ENCODE data around the gene VCL. TPM values are rescaled to one million over a fixed set of nuclear protein-coding genes. Genes with fewer than 3 reads are reported as not detected.

Gene VCL
- 100 to 1,000 TPM; 312 to 499 TPM for total RNA-seq
- 100 to 1,000 TPM in 1 of 2 donors, 10 to 100 TPM in 1; 31.6 to 147 TPM for polyA plus RNA-seq
- long read RNA-seq, donor 1, full-length matches to known transcripts: 14 of 1,320 reads
- long read RNA-seq, donor 1, partial matches to known transcripts: 152 of 1,320 reads
- long read RNA-seq, donor 1, other reads (novel, unspliced or antisense): 1,154 of 1,320 reads
- long read RNA-seq, donor 2, full-length matches to known transcripts: 39 of 225 reads
- long read RNA-seq, donor 2, partial matches to known transcripts: 46 of 225 reads
- long read RNA-seq, donor 2, other reads (novel, unspliced or antisense): 140 of 225 reads

GRCh38 chr10:73997787-73998622, at the start of gene VCL:
TSS of gene VCL (plus strand) at chr10:73998116. CDS start at chr10:73998208, 92 bp downstream.
- no peaks in the 10 kb centered on the region for H3K9me3 ChIP-seq (ENCODE audit: control insufficient read depth, low read length)
- peak within 1 kb of the TSS; percentile 85 to 86 for H3K27ac ChIP-seq (ENCODE audit: low read depth in 1 of 2, low read length in 2 of 2)
- intact Hi-C loops (cut with DNase I): loop anchor here in 1 of 2 donors (2.0 kb wide), 1 partner anchor 83 kb away; no protein-coding TSS in a partner anchor
- DNase-seq: peak; percentile 98 to 99
- no peaks in the 10 kb centered on the region for H3K27me3 ChIP-seq (ENCODE audit: control insufficient read depth in 1 of 2, insufficient read depth in 2 of 2, low read length in 1 of 2)
- H3K36me3 ChIP-seq (ENCODE audit: control insufficient read depth in 1 of 2, insufficient read depth in 2 of 2, low read length in 1 of 2): no peaks in the 10 kb centered on the region
- H3K4me1 ChIP-seq (ENCODE audit: control insufficient read depth in 1 of 2, insufficient read depth in 2 of 2, low read length in 2 of 2): no peaks in the 10 kb centered on the region
- peak within 1 kb of the TSS; percentile 86 to 95 for H3K4me3 ChIP-seq (ENCODE audit: low read length in 2 of 2)
- ATAC-seq (ENCODE audit: low FRiP score): peak; percentile 98
- 0% methylated on average over 75 to 92 of the region's 92 CpGs for WGBS, 2 donors

GRCh38 chr10:73948947-73949633, 48.8 kb upstream of the VCL start:
- WGBS, 2 donors: 89 to 95% methylated on average over 10 of the region's 10 CpGs
- Histone ChIP-seq H3K4me1 (ENCODE audit: control insufficient read depth in 1 of 2, insufficient read depth in 2 of 2, low read length in 2 of 2) (no peaks in the 10 kb centered on the region), H3K27ac (ENCODE audit: low read depth in 1 of 2, low read length in 2 of 2) (no peak overlapping the region), H3K9me3 (ENCODE audit: control insufficient read depth, low read length) (no peaks in the 10 kb centered on the region), H3K36me3 (ENCODE audit: control insufficient read depth in 1 of 2, insufficient read depth in 2 of 2, low read length in 1 of 2) (no peaks in the 10 kb centered on the region), H3K4me3 (ENCODE audit: low read length in 2 of 2) (no peak overlapping the region), H3K27me3 (ENCODE audit: control insufficient read depth in 1 of 2, insufficient read depth in 2 of 2, low read length in 1 of 2) (no peaks in the 10 kb centered on the region)
- no peak for ATAC-seq (ENCODE audit: low FRiP score)
- intact Hi-C loops (cut with DNase I): no loop called here
- no peak for DNase-seq

GRCh38 chr10:73950155-73950948, 47.6 kb upstream of the VCL start:
- WGBS, 2 donors: 40 to 47% methylated on average over 13 of the region's 13 CpGs
- ATAC-seq (ENCODE audit: low FRiP score) (no peak), DNase-seq (no peak)
- Histone ChIP-seq H3K9me3 (ENCODE audit: control insufficient read depth, low read length) (no peaks in the 10 kb centered on the region), H3K4me3 (ENCODE audit: low read length in 2 of 2) (no peak overlapping the region), H3K27me3 (ENCODE audit: control insufficient read depth in 1 of 2, insufficient read depth in 2 of 2, low read length in 1 of 2) (no peaks in the 10 kb centered on the region), H3K4me1 (ENCODE audit: control insufficient read depth in 1 of 2, insufficient read depth in 2 of 2, low read length in 2 of 2) (no peaks in the 10 kb centered on the region), H3K27ac (ENCODE audit: low read depth in 1 of 2, low read length in 2 of 2) (peak overlapping the region in 1 of 2 donors; percentile 31), H3K36me3 (ENCODE audit: control insufficient read depth in 1 of 2, insufficient read depth in 2 of 2, low read length in 1 of 2) (no peaks in the 10 kb centered on the region)
- intact Hi-C loops (cut with DNase I): no loop called here

- ATAC-seq (ENCODE audit: low FRiP score) (no peak), DNase-seq (no peak)
- Histone ChIP-seq H3K4me1 (ENCODE audit: control insufficient read depth in 1 of 2, insufficient read depth in 2 of 2, low read length in 2 of 2) (no peaks in the 10 kb centered on the region), H3K4me3 (ENCODE audit: low read length in 2 of 2) (no peak overlapping the region), H3K9me3 (ENCODE audit: control insufficient read depth, low read length) (no peaks in the 10 kb centered on the region), H3K27ac (ENCODE audit: low read depth in 1 of 2, low read length in 2 of 2) (no peak overlapping the region), H3K36me3 (ENCODE audit: control insufficient read depth in 1 of 2, insufficient read depth in 2 of 2, low read length in 1 of 2) (no peaks in the 10 kb centered on the region), H3K27me3 (ENCODE audit: control insufficient read depth in 1 of 2, insufficient read depth in 2 of 2, low read length in 1 of 2) (no peaks in the 10 kb centered on the region)
- 83 to 95% methylated on average over 1 of the region's 1 CpG for WGBS, 2 donors
- intact Hi-C loops (cut with DNase I): no loop called here
Observed at GRCh38 chr10:73953665-73954064, 44.3 kb upstream of the VCL start.

GRCh38 chr10:73954737-73955136, 43.2 kb upstream of the VCL start:
- intact Hi-C loops (cut with DNase I): no loop called here
- DNase-seq (no peak), ATAC-seq (ENCODE audit: low FRiP score) (no peak)
- Histone ChIP-seq H3K36me3 (ENCODE audit: control insufficient read depth in 1 of 2, insufficient read depth in 2 of 2, low read length in 1 of 2) (no peaks in the 10 kb centered on the region), H3K4me3 (ENCODE audit: low read length in 2 of 2) (no peak overlapping the region), H3K4me1 (ENCODE audit: control insufficient read depth in 1 of 2, insufficient read depth in 2 of 2, low read length in 2 of 2) (no peaks in the 10 kb centered on the region), H3K9me3 (ENCODE audit: control insufficient read depth, low read length) (no peaks in the 10 kb centered on the region), H3K27me3 (ENCODE audit: control insufficient read depth in 1 of 2, insufficient read depth in 2 of 2, low read length in 1 of 2) (no peaks in the 10 kb centered on the region), H3K27ac (ENCODE audit: low read depth in 1 of 2, low read length in 2 of 2) (no peak overlapping the region)
- 95 to 98% methylated on average over 2 of the region's 2 CpGs for WGBS, 2 donors

- H3K27ac ChIP-seq (ENCODE audit: low read depth in 1 of 2, low read length in 2 of 2): no peak overlapping the region
- intact Hi-C loops (cut with DNase I): no loop called here
- H3K36me3 ChIP-seq (ENCODE audit: control insufficient read depth in 1 of 2, insufficient read depth in 2 of 2, low read length in 1 of 2): no peaks in the 10 kb centered on the region
- H3K27me3 ChIP-seq (ENCODE audit: control insufficient read depth in 1 of 2, insufficient read depth in 2 of 2, low read length in 1 of 2): no peaks in the 10 kb centered on the region
- H3K4me1 ChIP-seq (ENCODE audit: control insufficient read depth in 1 of 2, insufficient read depth in 2 of 2, low read length in 2 of 2): no peaks in the 10 kb centered on the region
- WGBS, 2 donors: 94 to 98% methylated on average over 2 of the region's 2 CpGs
- ATAC-seq (ENCODE audit: low FRiP score): no peak
- no peak for DNase-seq
- H3K9me3 ChIP-seq (ENCODE audit: control insufficient read depth, low read length): no peaks in the 10 kb centered on the region
- H3K4me3 ChIP-seq (ENCODE audit: low read length in 2 of 2): no peak overlapping the region
Observed at GRCh38 chr10:73955719-73956118, 42.2 kb upstream of the VCL start.

GRCh38 chr10:73956476-73957359, 41.2 kb upstream of the VCL start:
- intact Hi-C loops (cut with DNase I): no loop called here
- DNase-seq: no peak
- 19 to 25% methylated on average over 9 of the region's 9 CpGs for WGBS, 2 donors

More at GRCh38 chr10:73956476-73957359, 41.2 kb upstream of the VCL start:
- Histone ChIP-seq H3K4me3 (ENCODE audit: low read length in 2 of 2) (no peak overlapping the region), H3K27ac (ENCODE audit: low read depth in 1 of 2, low read length in 2 of 2) (peak overlapping the region; percentile 19 to 55), H3K4me1 (ENCODE audit: control insufficient read depth in 1 of 2, insufficient read depth in 2 of 2, low read length in 2 of 2) (no peaks in the 10 kb centered on the region), H3K9me3 (ENCODE audit: control insufficient read depth, low read length) (no peaks in the 10 kb centered on the region), H3K27me3 (ENCODE audit: control insufficient read depth in 1 of 2, insufficient read depth in 2 of 2, low read length in 1 of 2) (no peaks in the 10 kb centered on the region), H3K36me3 (ENCODE audit: control insufficient read depth in 1 of 2, insufficient read depth in 2 of 2, low read length in 1 of 2) (no peaks in the 10 kb centered on the region)
- peak; percentile 41 for ATAC-seq (ENCODE audit: low FRiP score)
